ENCODE results near the gene CRYL1.

DNA sequence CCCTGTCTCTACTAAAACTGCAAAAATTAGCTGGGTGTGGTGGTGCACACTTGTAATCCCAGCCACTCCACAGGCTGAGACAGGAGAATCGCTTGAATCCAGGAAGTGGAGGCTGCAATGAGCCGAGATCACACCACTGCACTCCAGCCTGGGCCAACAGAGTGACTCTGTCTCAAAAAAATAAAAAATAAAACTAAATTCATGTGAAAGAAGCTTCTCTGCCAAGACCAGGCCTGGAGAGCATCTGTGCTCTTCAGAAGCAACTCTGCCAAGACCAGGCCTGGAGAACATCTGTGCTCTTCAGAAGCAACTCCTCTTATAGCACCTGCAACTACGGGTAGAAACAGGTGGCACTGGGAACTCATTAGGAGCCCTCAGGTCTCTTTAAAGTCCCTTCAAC, 37.7 kb downstream of the CRYL1 start:
- TF ChIP-seq EZH2phosphoT487 (IDR thresholded peaks at IDR 0.05; ENCODE audit: insufficient read depth, low read depth): no peak
- no peak for TF ChIP-seq EZH2 (IDR thresholded peaks at IDR 0.05; ENCODE audit: insufficient read depth, poor library complexity, severe bottlenecking)

Data from GM23248 (cell line).